Measurements from ENCODE around the gene PACSIN1.

Gene PACSIN1

GRCh38 chr6:34583461-34583860, 117.6 kb downstream of the PACSIN1 start:
- no peak overlapping the region for H3K4me3 ChIP-seq (ENCODE audit: low read length)
- no peak for DNase-seq (ENCODE audit: low read depth)
- TF ChIP-seq CTCF (conservative IDR thresholded peaks at IDR 0.05; ENCODE audit: low read depth, low read length) = no peak

GRCh38 chr6:34583861-34584604, 118.2 kb downstream of the PACSIN1 start:
- no peak for TF ChIP-seq CTCF (conservative IDR thresholded peaks at IDR 0.05; ENCODE audit: low read depth, low read length)
- DNase-seq (ENCODE audit: low read depth) = no peak

GRCh38 chr6:34584694-34585093, 118.8 kb downstream of the PACSIN1 start:
- no peak overlapping the region for H3K4me3 ChIP-seq (ENCODE audit: low read length)
- DNase-seq (ENCODE audit: low read depth) = no peak
- TF ChIP-seq CTCF (conservative IDR thresholded peaks at IDR 0.05; ENCODE audit: low read depth, low read length) = no peak

More at GRCh38 chr6:34583861-34584604, 118.2 kb downstream of the PACSIN1 start:
- no peak overlapping the region for H3K4me3 ChIP-seq (ENCODE audit: low read length)

All from retinal pigment epithelial cell (primary cell).